H1 (cell line): ENCODE measurements around the gene ZWILCH.

Source experiments
- CBX8 ChIP-seq: fragments of 300-800, 300-1000 bp; sonication (generic); IDR thresholded peaks from 2 replicates; pipeline ENCODE4 v1.7.1; 2016; ENCODE audit warnings: low read depth, low read length, borderline replicate concordance
- CTCF ChIP-seq, 3 experiments: IDR thresholded peaks; 1 replicate in 2 of 3; 2 replicates in 1 of 3; pipeline versions ENCODE4 v1.5.1 to v1.6.1; 2011; ENCODE audit warnings: low read length in 3 of 3, mild to moderate bottlenecking in 3 of 3, inconsistent platforms in 2 of 3, low read depth in 1 of 3, moderate library complexity in 1 of 3; ENCODE audit not compliant: insufficient read depth in 1 of 3; ENCODE audit errors: control extremely low read depth in 1 of 3
- MAX ChIP-seq: IDR thresholded peaks from 2 replicates; pipeline ENCODE4 v1.6.1; 2012; ENCODE audit warnings: inconsistent platforms
- POLR2A ChIP-seq, 2 experiments: IDR thresholded peaks; 1 replicate in 1 of 2; 2 replicates in 1 of 2; pipeline ENCODE4 v1.6.1; 2011; ENCODE audit warnings: low read depth in 2 of 2, low read length in 2 of 2, mild to moderate bottlenecking in 2 of 2; ENCODE audit errors: control extremely low read depth in 1 of 2
- TCF12 ChIP-seq: IDR thresholded peaks from 2 replicates; pipeline ENCODE4 v1.6.1; 2011; ENCODE audit warnings: low read depth, mild to moderate bottlenecking, low read length

- no peak for TF ChIP-seq MAX
- no peak for TF ChIP-seq POLR2A (IDR thresholded peaks at IDR 0.05; ENCODE audit: control extremely low read depth in 1 of 2, low read depth in 2 of 2, low read length in 2 of 2)
- TF ChIP-seq TCF12, result no peak
- no peak for TF ChIP-seq CTCF (IDR thresholded peaks at IDR 0.05; ENCODE audit: control extremely low read depth in 1 of 3, insufficient read depth in 1 of 3, low read depth in 1 of 3, low read length in 3 of 3)
- no peak for TF ChIP-seq CBX8
Measured at GRCh38 chr15:66524838-66525237, 19.7 kb downstream of the ZWILCH start.
